ENCODE measurements around the gene SLC29A2.

The SLC29A2 gene

GRCh38 chr11:66315921-66316811, 55.4 kb downstream of the SLC29A2 start:
- no peak for DNase-seq

DNA sequence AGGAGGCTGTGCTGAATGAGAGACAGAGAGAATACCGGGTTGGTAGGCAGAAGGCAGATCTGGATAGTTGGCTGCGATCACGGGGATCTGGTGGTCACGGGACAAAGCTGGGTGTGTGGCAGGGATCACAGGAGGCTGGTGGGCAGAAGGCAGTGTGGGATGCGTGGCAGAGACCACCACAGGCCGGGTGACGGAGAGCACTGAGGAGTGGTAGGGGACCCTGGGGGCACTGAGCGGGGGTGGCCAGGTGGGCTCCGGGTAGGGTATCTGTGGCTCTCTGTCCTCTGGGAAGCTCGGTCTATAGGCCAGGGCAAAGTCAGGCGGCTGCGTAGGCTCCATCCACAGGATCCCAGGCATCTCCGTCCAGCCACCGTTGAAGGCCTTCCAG, 56.1 kb downstream of the SLC29A2 start:
- DNase-seq: no peak

GRCh38 chr11:66314561-66315497, 56.7 kb downstream of the SLC29A2 start:
- no peak for DNase-seq

GRCh38 chr11:66314186-66314501, 57.4 kb downstream of the SLC29A2 start:
- DNase-seq: no peak

GRCh38 chr11:66313321-66314185, 58.0 kb downstream of the SLC29A2 start:
- DNase-seq: no peak

DNA sequence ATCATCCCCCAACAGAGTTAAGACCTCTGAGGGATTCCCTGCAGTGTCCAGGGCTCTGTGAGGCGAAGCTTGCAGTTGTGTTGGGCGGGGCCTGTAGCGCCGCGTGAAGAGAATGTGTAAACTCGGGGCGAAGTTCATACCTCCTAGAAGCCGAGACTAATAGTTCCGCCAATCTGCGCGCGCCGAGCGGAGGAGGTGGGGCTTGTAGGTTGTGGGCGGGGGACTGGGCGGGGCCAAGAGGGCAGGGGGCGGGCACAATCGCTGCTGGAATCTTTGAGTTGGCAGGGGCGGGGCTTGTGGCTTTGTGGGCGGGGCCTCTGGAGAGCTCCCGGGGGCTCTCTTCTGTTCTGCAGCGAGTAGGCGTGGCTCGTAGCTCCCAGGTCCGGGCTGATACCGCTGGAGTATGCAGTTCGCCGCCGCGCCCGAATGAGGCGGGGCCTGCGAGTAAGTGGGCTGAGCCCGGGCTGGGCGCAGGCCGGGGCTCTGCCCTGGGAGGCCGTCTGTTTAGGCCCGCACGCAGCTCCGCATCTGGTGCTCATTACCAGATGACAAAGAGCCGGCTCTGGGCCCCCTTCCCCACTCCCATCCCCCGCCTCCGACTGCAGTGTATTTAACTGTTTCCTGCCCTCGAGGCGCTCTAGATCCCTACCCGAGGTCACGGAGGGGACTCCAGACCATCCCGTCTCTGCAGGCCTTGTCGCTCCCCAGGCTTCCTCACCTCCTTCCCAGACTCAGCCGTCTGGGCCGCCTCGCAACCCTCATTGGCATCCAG, 58.8 kb downstream of the SLC29A2 start:
- peak; percentile 98 for DNase-seq

Measured in activated T-cell treated with anti-CD3 and anti-CD28 coated beads, Interleukin-2, amount 50 U/mL, for 1 hour (primary cell).